ENCODE results near the gene PTGER4. TPM values are rescaled to one million over a fixed set of nuclear protein-coding genes. Genes with fewer than 3 reads are reported as not detected.

Gene PTGER4
- 1.5 and 2.7 TPM in 2 replicates for total RNA-seq

DNA sequence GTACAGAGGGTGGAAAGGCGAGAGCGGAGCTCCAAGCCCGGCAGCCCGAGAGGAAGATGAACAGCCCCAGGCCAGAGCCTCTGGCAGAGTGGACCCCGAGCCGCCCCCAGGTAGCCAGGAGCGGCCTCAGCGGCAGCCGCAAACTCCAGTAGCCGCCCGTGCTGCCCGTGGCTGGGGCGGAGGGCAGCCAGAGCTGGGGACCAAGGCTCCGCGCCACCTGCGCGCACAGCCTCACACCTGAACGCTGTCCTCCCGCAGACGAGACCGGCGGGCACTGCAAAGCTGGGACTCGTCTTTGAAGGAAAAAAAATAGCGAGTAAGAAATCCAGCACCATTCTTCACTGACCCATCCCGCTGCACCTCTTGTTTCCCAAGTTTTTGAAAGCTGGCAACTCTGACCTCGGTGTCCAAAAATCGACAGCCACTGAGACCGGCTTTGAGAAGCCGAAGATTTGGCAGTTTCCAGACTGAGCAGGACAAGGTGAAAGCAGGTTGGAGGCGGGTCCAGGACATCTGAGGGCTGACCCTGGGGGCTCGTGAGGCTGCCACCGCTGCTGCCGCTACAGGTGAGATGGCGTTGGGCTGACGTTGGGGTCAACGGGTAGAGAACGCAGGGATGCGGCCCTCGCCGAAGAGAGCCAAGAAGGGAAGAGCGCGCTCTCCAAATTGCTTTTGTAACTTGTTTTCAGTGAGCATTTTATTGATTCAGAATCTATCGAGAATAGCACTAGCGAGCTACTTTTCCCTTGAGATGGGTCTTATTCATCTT is at the start of gene PTGER4:
PTGER4 (plus strand) TSS at position 3 of the 769 bp plus-strand sequence. CDS start 1,079 bp downstream, outside the sequence.

Other genes starting within 250 kb of the PTGER4 start
- 14.7 and 16.3 TPM in 2 replicates for gene TTC33, start 76.0 kb downstream of the PTGER4 start, total RNA-seq
- gene PRKAA1, start 118.5 kb downstream of the PTGER4 start, total RNA-seq = 113 and 135 TPM in 2 replicates
- 165 and 192 TPM in 2 replicates for gene RPL37, start 155.3 kb downstream of the PTGER4 start, total RNA-seq
- 2.0 and 4.2 TPM in 2 replicates for gene CARD6, start 161.5 kb downstream of the PTGER4 start, total RNA-seq
- not detected in 2 replicates for gene C7, start 229.6 kb downstream of the PTGER4 start, total RNA-seq